ENCODE data around the gene OBSCN. TPM values are rescaled to one million over a fixed set of nuclear protein-coding genes. Genes with fewer than 3 reads are reported as not detected.

Gene OBSCN
- total and polyA plus RNA-seq, 2 of the 13 experiments (the other 11 are each of a cell fraction or from before 2014, with no cell fraction given): 0.20 TPM

- TF ChIP-seq ZBTB49 (CRISPR knock-in tag; IDR thresholded peaks at IDR 0.05; ENCODE audit: borderline replicate concordance) (no peak), NCOR1 (IDR thresholded peaks at IDR 0.05; ENCODE audit: borderline replicate concordance, low read length) (no peak)
Measured at GRCh38 chr1:228413241-228414010, 205.6 kb downstream of the OBSCN start (continued).

- no peaks in the 10 kb centered on the region for H3K9me3 ChIP-seq (ENCODE audit: low read length)
- TF ChIP-seq KLF9 (CRISPR knock-in tag; IDR thresholded peaks at IDR 0.05; ENCODE audit: low read depth) (no peak), AGO2 (optimal IDR thresholded peaks at IDR 0.05; ENCODE audit: low read depth, low read length) (peak; percentile 53), AGO1 (IDR thresholded peaks at IDR 0.05; ENCODE audit: low read depth, low read length, poor library complexity, severe bottlenecking) (peak; percentile 42)
- in situ Hi-C loops (cut with HindIII; ENCODE audit: extremely low pct_ligation_motif_present, low pct_unique_long_range_greater_than_20kb) (no loop called here), intact Hi-C loops (cut with micrococcal nuclease; ENCODE audit: unreplicated experiment) (no loop called here)
- H3K27ac ChIP-seq (ENCODE audit: extremely low read length, insufficient read depth, low read length): no peak overlapping the region
- H3K36me3 ChIP-seq (replicated peaks in 1 of 2; ENCODE audit: control insufficient read depth in 1 of 2, insufficient read depth in 2 of 2, low read length in 2 of 2): no peaks in the 10 kb centered on the region
- H3K4me1 ChIP-seq (ENCODE audit: insufficient read depth, low read length): peaks cover 33% of the 10 kb centered on the region
- 96% methylated on average over 14 of the region's 25 CpGs for WGBS (ENCODE audit: low lambda C conversion rate)
- no TSS peak for BruUV-seq (replicated peaks)
- H3K9ac ChIP-seq (ENCODE audit: insufficient read depth, low read depth, low read length): no peak overlapping the region
- no peaks in the 10 kb centered on the region for H4K20me1 ChIP-seq (ENCODE audit: insufficient read depth, low read length)
- no peak for DNase-seq (ENCODE audit: low spot score)
- ChIA-PET CTCF (ENCODE audit: low intra/inter-chr PET ratio, low total read pairs) (no interaction called here), POLR2A (no interaction called here)
- H3K27me3 ChIP-seq (ENCODE audit: control insufficient read depth in 1 of 2, insufficient read depth in 2 of 2, low read length in 2 of 2): peaks cover 0 to 6% of the 10 kb centered on the region in 2 experiments; a peak in 2 of 5 replicates
- H3K79me2 ChIP-seq (ENCODE audit: insufficient read depth, low read length): no peaks in the 10 kb centered on the region
- ATAC-seq: no peak
- no peak overlapping the region for H3K4me3 ChIP-seq (replicated peaks in 1 of 3; ENCODE audit: insufficient read depth in 1 of 3, low read depth in 2 of 3, low read length in 3 of 3)
- no peak overlapping the region for H2AFZ ChIP-seq (ENCODE audit: low read length)
- H3K4me2 ChIP-seq (ENCODE audit: low read depth, low read length): no peak overlapping the region
- no peak for FAIRE-seq
Measured at GRCh38 chr1:228414511-228415211, 206.8 kb downstream of the OBSCN start.
